ENCODE results near the gene MYO18B. TPM values are rescaled to one million over a fixed set of nuclear protein-coding genes. Genes with fewer than 3 reads are reported as not detected.

The MYO18B gene
- total RNA-seq, 1 donor from 2014 or later, result 0.49 TPM

GRCh38 chr22:25748140-25748539 lies 6.2 kb downstream of the MYO18B start:
- peak overlapping the region; percentile 100 for H3K27ac Mint-ChIP-seq
- no peaks in the 10 kb centered on the region for H3K27me3 Mint-ChIP-seq
- intact Hi-C loops (cut with micrococcal nuclease), result loop anchor here (2.0 to 10.0 kb wide), 5 partner anchors 45 to 756 kb away; no protein-coding TSS in a partner anchor
- H3K9me3 Mint-ChIP-seq, result peaks cover 13% of the 10 kb centered on the region
- peaks cover 68% of the 10 kb centered on the region for H3K4me1 Mint-ChIP-seq
- no peak overlapping the region for H3K4me3 Mint-ChIP-seq
- DNase-seq, result no peak
- H3K36me3 Mint-ChIP-seq (ENCODE audit: low read depth), result peaks cover 11% of the 10 kb centered on the region

- H3K4me3 Mint-ChIP-seq, result peak overlapping the region; percentile 82
- intact Hi-C loops (cut with micrococcal nuclease), result loop anchor here (2.0 to 10.0 kb wide), 5 partner anchors 46 to 756 kb away; no protein-coding TSS in a partner anchor
- peaks cover 11% of the 10 kb centered on the region for H3K36me3 Mint-ChIP-seq (ENCODE audit: low read depth)
- peaks cover 68% of the 10 kb centered on the region for H3K4me1 Mint-ChIP-seq
- peaks cover 10% of the 10 kb centered on the region for H3K9me3 Mint-ChIP-seq
- no peaks in the 10 kb centered on the region for H3K27me3 Mint-ChIP-seq
- H3K27ac Mint-ChIP-seq, result peak overlapping the region; percentile 100
- DNase-seq, result no peak
Observed at GRCh38 chr22:25748704-25749103, 6.7 kb downstream of the MYO18B start.

GRCh38 chr22:25749420-25750169 lies 7.6 kb downstream of the MYO18B start:
- H3K36me3 Mint-ChIP-seq (ENCODE audit: low read depth), result peaks cover 11% of the 10 kb centered on the region
- peak overlapping the region; percentile 100 for H3K27ac Mint-ChIP-seq
- peak; percentile 87 for DNase-seq
- H3K4me1 Mint-ChIP-seq, result peaks cover 66% of the 10 kb centered on the region
- H3K4me3 Mint-ChIP-seq, result peak overlapping the region; percentile 82
- intact Hi-C loops (cut with micrococcal nuclease), result loop anchor here (2.0 to 10.0 kb wide), 6 partner anchors 23 to 757 kb away; no protein-coding TSS in a partner anchor
- H3K27me3 Mint-ChIP-seq, result no peaks in the 10 kb centered on the region
- H3K9me3 Mint-ChIP-seq, result peaks cover 10% of the 10 kb centered on the region

DNA sequence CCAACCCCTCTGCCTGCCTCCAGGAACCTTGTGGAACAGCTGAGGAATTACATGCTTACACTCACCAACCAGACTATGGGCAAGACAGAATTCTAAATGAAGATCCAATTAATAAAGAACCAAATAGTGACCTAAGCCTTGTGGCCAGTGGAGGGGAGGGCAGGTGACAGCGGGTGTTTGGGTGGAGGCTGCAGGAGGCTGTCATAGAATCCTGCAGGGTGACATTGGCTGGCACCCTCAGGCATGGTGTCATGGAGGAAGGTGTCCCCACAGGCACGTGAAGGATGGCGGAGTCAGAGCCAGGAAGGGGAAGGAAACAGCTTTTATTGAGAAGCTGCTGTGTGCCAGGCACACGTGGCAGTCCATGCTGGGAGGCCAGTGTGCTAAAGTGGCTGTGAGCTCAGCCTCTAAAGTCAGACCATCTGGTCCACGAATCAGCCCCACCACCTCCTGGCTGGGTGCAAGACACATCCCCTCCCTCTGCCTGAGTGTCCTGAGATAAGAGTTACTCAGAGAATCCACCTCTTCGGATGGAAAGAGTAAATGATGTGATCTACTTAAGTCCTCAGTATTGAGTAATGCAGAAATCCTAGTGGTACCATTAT lies 8.7 kb downstream of the MYO18B start:
- intact Hi-C loops (cut with micrococcal nuclease), result loop anchor here (2.0 kb wide), 1 partner anchor 22 kb away; no protein-coding TSS in a partner anchor
- H3K4me1 Mint-ChIP-seq, result peaks cover 59% of the 10 kb centered on the region
- H3K9me3 Mint-ChIP-seq, result peaks cover 10% of the 10 kb centered on the region
- H3K27ac Mint-ChIP-seq, result peak overlapping the region; percentile 100
- no peaks in the 10 kb centered on the region for H3K27me3 Mint-ChIP-seq
- H3K4me3 Mint-ChIP-seq, result peak overlapping the region; percentile 82
- peaks cover 11% of the 10 kb centered on the region for H3K36me3 Mint-ChIP-seq (ENCODE audit: low read depth)
- DNase-seq, result no peak

DNA sequence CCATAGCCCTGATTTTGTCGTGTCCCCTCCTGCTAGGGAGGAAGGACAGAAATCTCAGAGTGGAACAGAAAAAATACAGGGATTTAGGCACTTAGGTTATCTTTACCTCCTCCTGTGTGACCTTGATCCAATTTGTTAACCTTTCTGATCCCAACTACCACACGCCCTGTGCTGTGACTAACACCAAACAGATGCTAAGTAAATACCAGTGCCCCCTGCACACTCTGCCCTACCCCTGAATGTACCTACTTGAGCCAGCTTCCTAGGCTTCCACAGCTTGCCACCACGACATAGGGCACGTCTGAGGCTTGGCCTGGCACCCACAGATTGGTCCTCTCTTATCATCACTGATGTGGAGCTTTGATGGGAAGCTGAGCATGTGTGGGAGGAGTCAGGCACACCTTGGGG lies 9.2 kb downstream of the MYO18B start:
- Mint-ChIP-seq H3K36me3 (ENCODE audit: low read depth) (peaks cover 11% of the 10 kb centered on the region), H3K9me3 (peaks cover 10% of the 10 kb centered on the region), H3K4me3 (peak overlapping the region; percentile 40), H3K27me3 (no peaks in the 10 kb centered on the region), H3K27ac (peak overlapping the region; percentile 100), H3K4me1 (peaks cover 54% of the 10 kb centered on the region)
- intact Hi-C loops (cut with micrococcal nuclease), result loop anchor here (2.0 kb wide), 1 partner anchor 22 kb away; no protein-coding TSS in a partner anchor
- no peak for DNase-seq

DNA sequence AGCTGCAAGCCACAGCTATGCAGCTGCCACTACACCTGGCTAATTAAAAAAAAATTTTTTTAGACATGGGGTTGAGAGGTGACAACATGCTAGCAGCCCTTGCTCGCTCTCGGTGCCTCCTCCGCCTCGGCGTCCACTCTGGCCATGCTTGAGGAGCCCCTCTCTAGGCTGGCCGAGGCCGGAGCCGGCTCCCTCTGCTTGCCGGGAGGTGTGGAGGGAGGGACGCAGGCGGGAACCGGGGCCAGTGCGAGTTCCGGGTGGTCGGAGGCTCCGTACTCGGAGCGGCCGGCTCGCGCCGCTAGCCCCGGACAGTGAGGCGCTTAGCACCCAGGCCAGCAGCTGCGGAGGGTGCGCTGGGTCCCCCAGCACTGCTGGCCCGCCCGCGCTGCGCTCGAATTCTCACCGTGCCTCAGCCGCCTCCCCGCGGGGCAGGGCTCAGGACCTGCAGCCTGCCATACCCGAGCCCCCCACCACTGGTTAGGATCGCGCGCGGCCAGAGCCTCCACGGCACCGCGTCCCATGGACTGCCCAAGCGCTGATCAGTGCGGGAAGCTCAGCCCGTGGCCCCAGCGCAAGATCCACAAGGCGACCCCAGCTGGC lies 10.7 kb downstream of the MYO18B start:
- no peak overlapping the region for H3K4me3 Mint-ChIP-seq
- H3K9me3 Mint-ChIP-seq, result peaks cover 7% of the 10 kb centered on the region
- DNase-seq, result no peak
- H3K4me1 Mint-ChIP-seq, result peaks cover 47% of the 10 kb centered on the region
- H3K36me3 Mint-ChIP-seq (ENCODE audit: low read depth), result peaks cover 11% of the 10 kb centered on the region
- intact Hi-C loops (cut with micrococcal nuclease), result no loop called here
- no peaks in the 10 kb centered on the region for H3K27me3 Mint-ChIP-seq
- H3K27ac Mint-ChIP-seq, result no peak overlapping the region

GRCh38 chr22:25753252-25753651 lies 11.3 kb downstream of the MYO18B start:
- Mint-ChIP-seq H3K27ac (no peak overlapping the region), H3K4me3 (no peak overlapping the region), H3K4me1 (peaks cover 44% of the 10 kb centered on the region), H3K9me3 (peaks cover 7% of the 10 kb centered on the region), H3K36me3 (ENCODE audit: low read depth) (peaks cover 11% of the 10 kb centered on the region), H3K27me3 (no peaks in the 10 kb centered on the region)
- DNase-seq, result no peak
- intact Hi-C loops (cut with micrococcal nuclease), result no loop called here

- Mint-ChIP-seq H3K27ac (no peak overlapping the region), H3K9me3 (peaks cover 7% of the 10 kb centered on the region), H3K4me1 (peaks cover 36% of the 10 kb centered on the region), H3K4me3 (no peak overlapping the region), H3K27me3 (no peaks in the 10 kb centered on the region), H3K36me3 (ENCODE audit: low read depth) (peaks cover 7% of the 10 kb centered on the region)
- intact Hi-C loops (cut with micrococcal nuclease), result no loop called here
- no peak for DNase-seq
Observed at GRCh38 chr22:25754527-25755202, 12.7 kb downstream of the MYO18B start.

GRCh38 chr22:25757686-25758085 lies 15.7 kb downstream of the MYO18B start:
- intact Hi-C loops (cut with micrococcal nuclease), result no loop called here
- peaks cover 22% of the 10 kb centered on the region for H3K4me1 Mint-ChIP-seq
- H3K9me3 Mint-ChIP-seq, result peaks cover 3% of the 10 kb centered on the region
- H3K27ac Mint-ChIP-seq, result peak overlapping the region; percentile 53
- no peaks in the 10 kb centered on the region for H3K36me3 Mint-ChIP-seq (ENCODE audit: low read depth)
- no peaks in the 10 kb centered on the region for H3K27me3 Mint-ChIP-seq
- DNase-seq, result no peak
- no peak overlapping the region for H3K4me3 Mint-ChIP-seq

GRCh38 chr22:25758316-25758715 lies 16.3 kb downstream of the MYO18B start:
- intact Hi-C loops (cut with micrococcal nuclease), result no loop called here
- no peaks in the 10 kb centered on the region for H3K27me3 Mint-ChIP-seq
- H3K9me3 Mint-ChIP-seq, result peaks cover 3% of the 10 kb centered on the region
- peaks cover 21% of the 10 kb centered on the region for H3K4me1 Mint-ChIP-seq
- H3K27ac Mint-ChIP-seq, result no peak overlapping the region
- no peak for DNase-seq
- no peaks in the 10 kb centered on the region for H3K36me3 Mint-ChIP-seq (ENCODE audit: low read depth)
- H3K4me3 Mint-ChIP-seq, result no peak overlapping the region

DNA sequence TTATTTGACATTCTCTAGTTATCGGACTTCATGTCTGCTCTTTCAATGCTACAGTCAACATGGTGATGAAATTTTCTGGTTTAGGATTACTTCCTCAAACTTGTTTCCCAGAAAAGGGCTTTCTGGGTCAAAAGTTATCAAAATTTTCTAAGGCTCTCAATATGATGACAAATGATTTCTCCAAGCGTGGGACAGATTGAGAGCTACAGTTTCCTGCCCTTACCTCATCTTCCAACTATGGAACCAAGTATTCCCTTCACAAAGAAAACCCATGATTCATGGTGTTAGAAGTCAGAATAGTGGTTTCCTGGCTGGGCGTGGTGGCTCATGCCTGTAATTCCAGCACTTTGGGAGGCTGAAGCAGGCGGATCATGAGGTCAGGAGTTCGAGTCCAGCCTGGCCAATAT lies 17.8 kb downstream of the MYO18B start:
- Mint-ChIP-seq H3K36me3 (ENCODE audit: low read depth) (no peaks in the 10 kb centered on the region), H3K4me3 (no peak overlapping the region), H3K27me3 (no peaks in the 10 kb centered on the region), H3K27ac (no peak overlapping the region), H3K4me1 (peaks cover 19% of the 10 kb centered on the region), H3K9me3 (peaks cover 3% of the 10 kb centered on the region)
- DNase-seq, result no peak
- intact Hi-C loops (cut with micrococcal nuclease), result no loop called here

GRCh38 chr22:25760294-25760693 lies 18.3 kb downstream of the MYO18B start:
- H3K4me1 Mint-ChIP-seq, result peaks cover 19% of the 10 kb centered on the region
- no peaks in the 10 kb centered on the region for H3K36me3 Mint-ChIP-seq (ENCODE audit: low read depth)
- DNase-seq, result no peak
- intact Hi-C loops (cut with micrococcal nuclease), result no loop called here
- H3K27me3 Mint-ChIP-seq, result no peaks in the 10 kb centered on the region
- no peak overlapping the region for H3K27ac Mint-ChIP-seq
- no peak overlapping the region for H3K4me3 Mint-ChIP-seq
- peaks cover 3% of the 10 kb centered on the region for H3K9me3 Mint-ChIP-seq

GRCh38 chr22:25760848-25761595 lies 19.0 kb downstream of the MYO18B start:
- intact Hi-C loops (cut with micrococcal nuclease), result no loop called here
- Mint-ChIP-seq H3K4me3 (no peak overlapping the region), H3K27ac (no peak overlapping the region)

More at GRCh38 chr22:25760848-25761595, 19.0 kb downstream of the MYO18B start:
- Mint-ChIP-seq H3K36me3 (ENCODE audit: low read depth) (peaks cover 5% of the 10 kb centered on the region), H3K27me3 (no peaks in the 10 kb centered on the region), H3K4me1 (peaks cover 19% of the 10 kb centered on the region), H3K9me3 (peaks cover 7% of the 10 kb centered on the region)
- DNase-seq, result no peak

Data from activated CD4-positive, alpha-beta T cell treated with anti-CD3 and anti-CD28 coated beads, Interleukin-2, amount 10 ng/mL, durations not matched to agents 24 days and 14 days (primary cell).